Midbrain (tissue), 1 donor: ENCODE measurements around the gene IL1R2.

Source experiments
- DNase-seq: peaks from one replicate; lab custom pipeline; 2025; lab: John Stamatoyannopoulos, UW

The IL1R2 gene

GRCh38 chr2:101974663-101975062, 17.1 kb upstream of the IL1R2 start:
- DNase-seq, result no peak

GRCh38 chr2:101975171-101975870, 16.4 kb upstream of the IL1R2 start:
- DNase-seq, result no peak

GRCh38 chr2:101976891-101977290, 14.9 kb upstream of the IL1R2 start:
- no peak for DNase-seq

- no peak for DNase-seq
Measured at GRCh38 chr2:101980368-101980767, 11.4 kb upstream of the IL1R2 start.

- no peak for DNase-seq
Measured at GRCh38 chr2:101981066-101981465, 10.7 kb upstream of the IL1R2 start.

GRCh38 chr2:101981504-101981903, 10.3 kb upstream of the IL1R2 start:
- DNase-seq, result no peak

GRCh38 chr2:101982495-101983029, 9.2 kb upstream of the IL1R2 start:
- no peak for DNase-seq

GRCh38 chr2:101983486-101983885, 8.3 kb upstream of the IL1R2 start:
- DNase-seq, result peak; percentile 3

GRCh38 chr2:101983928-101984327, 7.8 kb upstream of the IL1R2 start:
- peak; percentile 12 for DNase-seq

GRCh38 chr2:101984656-101985055, 7.1 kb upstream of the IL1R2 start:
- DNase-seq, result no peak

- no peak for DNase-seq
Measured at GRCh38 chr2:101985101-101985792, 6.5 kb upstream of the IL1R2 start.

- no peak for DNase-seq
Measured at GRCh38 chr2:101985793-101986164, 6.0 kb upstream of the IL1R2 start.

GRCh38 chr2:101986376-101986775, 5.4 kb upstream of the IL1R2 start:
- no peak for DNase-seq

- DNase-seq, result no peak
Measured at GRCh38 chr2:101986804-101987740, 4.7 kb upstream of the IL1R2 start.

- DNase-seq, result no peak
Measured at GRCh38 chr2:101987832-101988231, 3.9 kb upstream of the IL1R2 start.

- DNase-seq, result no peak
Measured at GRCh38 chr2:101988541-101988940, 3.2 kb upstream of the IL1R2 start.

GRCh38 chr2:101989740-101990460, 1.9 kb upstream of the IL1R2 start:
- no peak for DNase-seq

- DNase-seq, result no peak
Measured at GRCh38 chr2:101993772-101994171, 2.0 kb downstream of the IL1R2 start.

GRCh38 chr2:101995019-101995418, 3.3 kb downstream of the IL1R2 start:
- no peak for DNase-seq

- no peak for DNase-seq
Measured at GRCh38 chr2:101995804-101996203, 4.0 kb downstream of the IL1R2 start.

- no peak for DNase-seq
Measured at GRCh38 chr2:101998556-101998895, 6.8 kb downstream of the IL1R2 start.
